Keratinocyte (primary cell): ENCODE results near the gene MTA3.

Source experiments
- EZH2 ChIP-seq: IDR thresholded peaks from one replicate; pipeline ENCODE4 v1.6.1; 2012; ENCODE audit warnings: inconsistent platforms, mild to moderate bottlenecking, low read length, moderate library complexity
- TF ChIP-seq, protein P1 (sequence below), 3 experiments: IDR thresholded peaks in 1 of 3; conservative IDR thresholded peaks in 1 of 3; optimal IDR thresholded peaks in 1 of 3; 2 replicates in 2 of 3; 3 replicates in 1 of 3; pipeline versions ENCODE3 to v1.5.1; 2011; ENCODE audit warnings: low read length in 3 of 3, mild to moderate bottlenecking in 3 of 3, moderate library complexity in 2 of 3, control low read depth in 1 of 3, inconsistent platforms in 1 of 3; ENCODE audit not compliant: insufficient read depth in 2 of 3; ENCODE audit errors: extremely low read depth in 1 of 3

GRCh38 chr2:42618116-42618515 lies 49.7 kb downstream of the MTA3 start:
- TF ChIP-seq, protein P1, sequence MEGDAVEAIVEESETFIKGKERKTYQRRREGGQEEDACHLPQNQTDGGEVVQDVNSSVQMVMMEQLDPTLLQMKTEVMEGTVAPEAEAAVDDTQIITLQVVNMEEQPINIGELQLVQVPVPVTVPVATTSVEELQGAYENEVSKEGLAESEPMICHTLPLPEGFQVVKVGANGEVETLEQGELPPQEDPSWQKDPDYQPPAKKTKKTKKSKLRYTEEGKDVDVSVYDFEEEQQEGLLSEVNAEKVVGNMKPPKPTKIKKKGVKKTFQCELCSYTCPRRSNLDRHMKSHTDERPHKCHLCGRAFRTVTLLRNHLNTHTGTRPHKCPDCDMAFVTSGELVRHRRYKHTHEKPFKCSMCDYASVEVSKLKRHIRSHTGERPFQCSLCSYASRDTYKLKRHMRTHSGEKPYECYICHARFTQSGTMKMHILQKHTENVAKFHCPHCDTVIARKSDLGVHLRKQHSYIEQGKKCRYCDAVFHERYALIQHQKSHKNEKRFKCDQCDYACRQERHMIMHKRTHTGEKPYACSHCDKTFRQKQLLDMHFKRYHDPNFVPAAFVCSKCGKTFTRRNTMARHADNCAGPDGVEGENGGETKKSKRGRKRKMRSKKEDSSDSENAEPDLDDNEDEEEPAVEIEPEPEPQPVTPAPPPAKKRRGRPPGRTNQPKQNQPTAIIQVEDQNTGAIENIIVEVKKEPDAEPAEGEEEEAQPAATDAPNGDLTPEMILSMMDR (optimal IDR thresholded peaks at IDR 0.05 in 1 of 3, IDR thresholded peaks at IDR 0.05 in 1 of 3, conservative IDR thresholded peaks at IDR 0.05 in 1 of 3; ENCODE audit: extremely low read depth in 1 of 3, insufficient read depth in 2 of 3, low read length in 3 of 3): no peak
- TF ChIP-seq EZH2: no peak
